Epithelial cell of esophagus (primary cell): Measurements from ENCODE around the gene COG1.

Experiments
- DNase-seq: peaks from one replicate; pipeline ENCODE4 v3.0.0; 2010; ENCODE audit warnings: low read depth
- H3K4me3 ChIP-seq: 2 replicates; pipeline ENCODE4 v1.5.1; 2011; ENCODE audit warnings: mild to moderate bottlenecking, low read length, control low read depth
- TF ChIP-seq, protein P1 (sequence below): IDR thresholded peaks from 2 replicates; pipeline ENCODE4 v1.5.1; 2011; ENCODE audit warnings: low read depth, mild to moderate bottlenecking, low read length, control low read depth, inconsistent platforms; ENCODE audit not compliant: insufficient read depth; ENCODE audit errors: missing control alignments

Gene COG1

DNA sequence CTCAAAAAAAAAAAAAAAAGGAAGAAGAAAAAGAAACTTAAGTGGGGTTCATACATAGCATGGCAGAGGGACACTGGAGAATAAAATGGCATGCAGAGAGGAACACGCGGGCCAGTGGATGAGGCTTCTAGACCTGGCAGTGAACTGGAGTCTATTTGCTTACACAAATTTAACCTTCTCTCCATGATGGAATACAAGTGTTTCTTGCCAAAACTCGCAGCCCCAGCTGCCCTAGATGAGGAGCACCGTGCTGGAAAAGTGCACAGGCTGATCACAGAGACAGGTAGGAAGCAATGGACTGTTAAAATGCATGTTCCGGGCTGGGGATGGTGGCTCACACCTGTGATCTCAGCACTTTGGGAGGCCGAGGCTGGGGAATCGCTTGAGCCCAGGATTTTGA lies 18.7 kb upstream of the COG1 start:
- TF ChIP-seq, protein P1, sequence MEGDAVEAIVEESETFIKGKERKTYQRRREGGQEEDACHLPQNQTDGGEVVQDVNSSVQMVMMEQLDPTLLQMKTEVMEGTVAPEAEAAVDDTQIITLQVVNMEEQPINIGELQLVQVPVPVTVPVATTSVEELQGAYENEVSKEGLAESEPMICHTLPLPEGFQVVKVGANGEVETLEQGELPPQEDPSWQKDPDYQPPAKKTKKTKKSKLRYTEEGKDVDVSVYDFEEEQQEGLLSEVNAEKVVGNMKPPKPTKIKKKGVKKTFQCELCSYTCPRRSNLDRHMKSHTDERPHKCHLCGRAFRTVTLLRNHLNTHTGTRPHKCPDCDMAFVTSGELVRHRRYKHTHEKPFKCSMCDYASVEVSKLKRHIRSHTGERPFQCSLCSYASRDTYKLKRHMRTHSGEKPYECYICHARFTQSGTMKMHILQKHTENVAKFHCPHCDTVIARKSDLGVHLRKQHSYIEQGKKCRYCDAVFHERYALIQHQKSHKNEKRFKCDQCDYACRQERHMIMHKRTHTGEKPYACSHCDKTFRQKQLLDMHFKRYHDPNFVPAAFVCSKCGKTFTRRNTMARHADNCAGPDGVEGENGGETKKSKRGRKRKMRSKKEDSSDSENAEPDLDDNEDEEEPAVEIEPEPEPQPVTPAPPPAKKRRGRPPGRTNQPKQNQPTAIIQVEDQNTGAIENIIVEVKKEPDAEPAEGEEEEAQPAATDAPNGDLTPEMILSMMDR = no peak
- no peak for DNase-seq
- H3K4me3 ChIP-seq = no peak overlapping the region

DNA sequence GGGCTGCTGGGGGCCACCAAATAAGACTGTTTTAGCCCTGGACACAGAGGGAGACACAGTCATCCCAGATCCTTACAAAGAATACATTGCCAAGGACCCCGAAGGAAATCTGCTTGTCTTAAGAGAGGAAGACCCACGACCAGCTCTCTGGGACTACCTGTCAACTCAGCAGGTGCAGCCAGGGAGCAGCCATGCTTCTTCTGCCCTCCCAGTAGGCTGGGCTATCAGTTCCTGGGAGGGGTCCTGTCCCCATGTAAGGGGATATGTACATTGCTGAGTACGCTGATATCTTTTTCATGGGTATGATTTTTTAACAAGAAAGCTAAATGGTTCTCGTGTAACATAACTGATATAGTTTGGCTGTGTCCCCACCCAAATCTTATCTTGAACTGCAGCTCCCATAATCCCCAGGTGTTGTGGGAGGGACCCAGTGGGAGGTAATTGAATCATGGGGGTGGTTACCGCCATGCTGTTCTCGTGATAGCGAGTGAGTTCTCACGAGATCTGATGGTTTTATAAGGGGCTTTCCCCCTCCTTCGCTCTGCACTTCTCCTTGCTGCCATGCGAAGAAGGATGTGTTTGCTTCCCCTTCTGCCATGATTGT lies 16.8 kb upstream of the COG1 start:
- DNase-seq = no peak
- TF ChIP-seq, protein P1 = no peak
- H3K4me3 ChIP-seq = no peak overlapping the region

DNA sequence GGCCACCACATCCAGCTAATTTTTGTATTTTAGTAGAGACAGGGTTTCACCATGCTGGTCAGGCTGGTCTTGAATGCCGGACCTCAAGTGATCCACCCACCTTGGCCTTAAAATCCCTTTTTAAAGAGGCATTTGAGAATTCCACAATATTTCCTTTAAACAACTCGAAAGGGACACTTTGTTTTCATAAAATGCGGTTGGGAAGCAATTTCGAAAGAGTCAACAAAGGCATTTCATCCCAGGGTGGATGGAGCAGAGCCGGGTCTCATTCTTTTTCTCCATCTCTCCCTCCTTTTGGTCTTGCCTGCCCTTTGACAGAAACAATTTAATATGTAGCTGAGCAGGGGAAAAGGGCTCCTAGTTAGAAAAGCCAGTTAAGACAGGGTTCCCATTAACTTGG lies 13.5 kb upstream of the COG1 start:
- no peak overlapping the region for H3K4me3 ChIP-seq
- DNase-seq = no peak
- TF ChIP-seq, protein P1 = no peak

DNA sequence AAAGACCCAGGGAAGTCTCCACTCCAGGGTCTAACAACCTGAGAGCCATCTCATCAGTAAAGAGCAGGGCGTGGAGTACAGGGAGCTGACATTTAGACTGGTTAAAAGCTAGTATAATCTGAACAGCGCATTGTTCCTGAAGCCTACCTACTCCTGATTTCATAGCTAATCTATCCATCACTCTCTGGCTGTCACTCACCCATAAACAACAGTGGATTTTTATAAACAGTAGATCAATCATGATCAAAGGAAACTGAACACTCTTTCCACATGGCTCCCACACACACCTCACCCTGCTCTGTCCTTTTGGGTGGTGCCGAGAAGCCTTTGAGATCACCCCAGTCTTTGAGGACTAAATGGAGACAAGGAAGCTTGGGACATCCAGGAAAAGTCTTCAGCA lies 13.0 kb upstream of the COG1 start:
- no peak for DNase-seq
- TF ChIP-seq, protein P1 = no peak
- no peak overlapping the region for H3K4me3 ChIP-seq

DNA sequence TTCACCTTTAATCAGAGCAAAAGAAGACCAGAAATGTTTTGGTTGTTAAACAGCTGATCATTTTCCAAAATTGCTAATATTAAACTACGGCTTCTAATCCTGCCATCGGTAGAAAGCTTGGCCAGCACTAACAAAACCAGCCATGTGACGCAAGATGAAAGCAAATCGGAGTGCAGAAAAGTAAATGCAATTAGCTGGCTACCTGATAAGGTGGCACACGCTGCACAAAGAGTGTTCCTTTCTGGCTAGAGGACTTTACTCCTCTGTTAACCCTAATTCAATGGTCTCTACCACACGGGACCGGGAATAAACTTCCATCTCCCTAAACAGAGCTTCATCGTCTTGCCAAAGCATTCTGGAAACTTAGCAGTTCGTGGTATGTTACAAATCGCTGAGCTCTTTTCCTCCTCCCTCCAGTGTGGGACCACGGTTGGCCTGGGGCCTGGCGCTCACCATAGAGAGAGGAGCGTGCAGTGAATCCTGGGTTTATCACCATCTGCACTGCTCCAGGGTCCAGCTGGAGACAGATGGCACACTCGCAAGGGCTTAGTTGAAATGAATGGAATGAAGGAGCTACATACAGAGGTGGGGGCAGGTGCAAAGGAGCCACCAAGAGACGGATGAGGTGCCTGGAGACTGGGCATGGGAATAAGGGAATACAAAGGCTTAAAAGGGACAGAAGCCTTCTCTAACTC lies 10.1 kb upstream of the COG1 start:
- no peak overlapping the region for H3K4me3 ChIP-seq
- DNase-seq = no peak
- TF ChIP-seq, protein P1 = no peak

DNA sequence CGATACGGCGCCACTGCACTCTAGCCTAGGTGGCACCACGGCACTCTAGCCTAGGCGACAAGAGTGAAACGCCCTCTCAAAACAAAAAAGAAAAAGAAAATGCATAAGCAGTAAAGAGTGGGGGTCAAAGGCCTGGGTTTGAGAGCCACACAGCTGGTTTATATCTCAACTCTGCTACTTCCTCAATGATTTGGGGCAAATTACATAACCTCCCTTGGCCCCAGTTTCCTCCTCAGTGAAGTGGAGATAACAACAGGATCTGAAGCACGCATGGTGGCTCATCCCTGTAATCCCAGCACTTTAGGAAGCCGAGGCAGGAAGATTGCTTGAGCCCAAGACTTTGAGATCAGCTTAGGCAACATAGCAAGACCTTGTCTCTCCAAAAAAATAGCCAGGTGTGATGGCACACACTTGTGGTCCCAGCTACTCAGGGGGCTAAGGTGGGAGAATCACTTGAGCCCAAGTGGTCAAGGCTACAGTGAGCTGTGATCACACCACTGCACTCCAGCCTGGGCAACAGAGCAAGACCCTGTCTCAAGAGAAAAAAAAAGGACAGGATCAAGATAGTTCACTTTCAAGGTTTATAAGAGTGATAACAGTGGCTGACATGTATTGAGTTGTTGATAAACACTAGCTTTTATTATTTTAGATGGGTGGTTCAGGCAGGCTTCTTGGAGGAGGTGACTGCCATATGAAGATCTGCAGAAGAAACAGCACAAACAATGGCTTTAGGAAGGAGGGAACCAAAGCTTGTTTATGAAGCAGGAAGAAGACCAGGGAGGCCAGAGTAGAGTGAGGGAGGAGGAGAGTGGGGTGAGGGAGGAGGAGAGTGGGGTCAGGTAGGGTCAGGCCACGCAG lies 8.5 kb upstream of the COG1 start:
- H3K4me3 ChIP-seq = no peak overlapping the region
- TF ChIP-seq, protein P1 = no peak
- no peak for DNase-seq
